A549 (cell line): ENCODE data around the gene ZNF630. TPM values are rescaled to one million over a fixed set of nuclear protein-coding genes. Genes with fewer than 3 reads are reported as not detected.

Experiments used
- polyA plus RNA-seq, 4 experiments: library from polyadenylated mRNA; depleted of rRNA in 3 of 4; stranded (reverse); fragments of >200 nt; fragmentation: RNase III in 1 of 4; extraction: RNeasy Plus Mini Kit Qiagen cat#74134 plus additional on column Dnase treatment in 1 of 4; gene quantifications; 2 replicates in 3 of 4; 3 replicates in 1 of 4; pipeline ENCODE4 v1.2.3, GENCODE V29; 2011 to 2017

The ZNF630 gene
- polyA plus RNA-seq, 2 of the 4 experiments (the other 2 are of a cell fraction), result 0.58 to 0.88 TPM

Other genes with a start within 250 kb of the ZNF630 start
- gene ZNF81, start 234.7 kb downstream of the ZNF630 start, polyA plus RNA-seq (2011; rRNA removed), result 8.3 and 9.3 TPM in 2 replicates
- 3.8 to 4.4 TPM (median 4.3 TPM) in 3 replicates for gene ZNF81, start 234.7 kb downstream of the ZNF630 start, polyA plus RNA-seq (2017; fragmentation: RNase III; extraction: RNeasy Plus Mini Kit Qiagen cat#74134 plus additional on column Dnase treatment)
- 5.1 and 5.5 TPM in 2 replicates for gene ZNF182, start 67.7 kb downstream of the ZNF630 start, polyA plus RNA-seq (2011; rRNA removed)
- gene ZNF182, start 67.7 kb downstream of the ZNF630 start, polyA plus RNA-seq (2017; fragmentation: RNase III; extraction: RNeasy Plus Mini Kit Qiagen cat#74134 plus additional on column Dnase treatment), result 3.7 to 4.5 TPM (median 4.1 TPM) in 3 replicates
- gene SPACA5, start 64.7 kb downstream of the ZNF630 start, polyA plus RNA-seq (2011; rRNA removed), result not detected in 2 replicates
- not detected in 3 replicates for gene SPACA5, start 64.7 kb downstream of the ZNF630 start, polyA plus RNA-seq (2017; fragmentation: RNase III; extraction: RNeasy Plus Mini Kit Qiagen cat#74134 plus additional on column Dnase treatment)
- gene SPACA5B, start 59.0 kb upstream of the ZNF630 start, polyA plus RNA-seq (2011; rRNA removed), result not detected in 2 replicates
- gene SPACA5B, start 59.0 kb upstream of the ZNF630 start, polyA plus RNA-seq (2017; fragmentation: RNase III; extraction: RNeasy Plus Mini Kit Qiagen cat#74134 plus additional on column Dnase treatment), result not detected in 3 replicates
- gene SSX5, start 125.2 kb upstream of the ZNF630 start, polyA plus RNA-seq (2011; rRNA removed), result not detected in 2 replicates
- gene SSX5, start 125.2 kb upstream of the ZNF630 start, polyA plus RNA-seq (2017; fragmentation: RNase III; extraction: RNeasy Plus Mini Kit Qiagen cat#74134 plus additional on column Dnase treatment), result not detected in 3 replicates
- gene SSX1, start 183.8 kb upstream of the ZNF630 start, polyA plus RNA-seq (2011; rRNA removed), result not detected in 2 replicates
- gene SSX1, start 183.8 kb upstream of the ZNF630 start, polyA plus RNA-seq (2017; fragmentation: RNase III; extraction: RNeasy Plus Mini Kit Qiagen cat#74134 plus additional on column Dnase treatment), result not detected in 3 replicates